ENCODE results near the gene RDH8. TPM values are rescaled to one million over a fixed set of nuclear protein-coding genes. Genes with fewer than 3 reads are reported as not detected.

Gene RDH8
- total and polyA plus RNA-seq, 2 of the 8 experiments (the other 6 are each of a cell fraction or from before 2014, with no cell fraction given): 0.38 TPM; not detected in 1

DNA sequence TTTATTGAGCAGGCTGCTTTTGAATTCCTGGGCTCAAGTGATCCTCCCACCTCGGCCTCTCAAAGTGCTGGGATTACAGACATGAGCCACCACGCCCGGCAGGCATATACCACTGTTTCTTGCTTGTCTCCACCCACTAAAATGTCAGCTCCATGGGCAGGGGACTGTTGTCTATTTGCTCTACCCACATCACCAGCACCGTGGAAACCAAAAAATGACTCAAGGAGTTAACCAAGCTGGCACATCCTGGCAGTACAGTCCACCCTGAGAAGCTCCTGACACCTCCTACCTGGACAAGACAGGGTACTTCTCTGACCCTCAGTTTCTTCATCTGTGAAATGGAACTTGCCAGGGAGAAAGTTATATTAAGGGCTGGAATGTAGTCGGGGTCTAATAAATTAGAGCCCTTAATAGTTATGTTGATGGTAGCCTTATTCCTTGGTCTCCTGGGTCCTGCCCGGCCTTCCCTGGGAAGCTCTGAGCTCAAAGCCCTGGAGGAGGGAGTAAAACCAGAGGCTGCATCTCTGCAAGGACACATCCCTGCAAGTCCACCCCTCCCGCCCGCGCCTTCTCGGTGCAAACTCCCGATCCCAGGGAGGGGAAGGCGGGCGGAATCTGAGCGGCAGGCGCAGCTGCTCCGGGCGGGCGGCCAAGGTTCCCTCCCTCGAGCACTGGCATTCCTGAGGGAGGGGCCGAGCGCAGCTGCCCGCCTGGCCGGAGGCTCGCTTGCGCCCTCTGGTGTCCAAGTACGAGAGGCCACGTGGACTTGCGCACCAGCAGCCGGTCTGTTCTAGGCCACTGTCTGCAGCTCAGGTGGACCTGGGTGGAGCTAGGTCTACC lies 14.1 kb downstream of the RDH8 start (continued):
- peak; percentile 99 for TF ChIP-seq TEAD4 (IDR thresholded peaks at IDR 0.05; ENCODE audit: low read depth, low read length)

Measured in H1 (cell line).